ENCODE data around the gene ADCYAP1R1. TPM values are rescaled to one million over a fixed set of nuclear protein-coding genes. Genes with fewer than 3 reads are reported as not detected.

Gene ADCYAP1R1
- total RNA-seq, 1 donor from 2014 or later, result 2.9 TPM

DNA sequence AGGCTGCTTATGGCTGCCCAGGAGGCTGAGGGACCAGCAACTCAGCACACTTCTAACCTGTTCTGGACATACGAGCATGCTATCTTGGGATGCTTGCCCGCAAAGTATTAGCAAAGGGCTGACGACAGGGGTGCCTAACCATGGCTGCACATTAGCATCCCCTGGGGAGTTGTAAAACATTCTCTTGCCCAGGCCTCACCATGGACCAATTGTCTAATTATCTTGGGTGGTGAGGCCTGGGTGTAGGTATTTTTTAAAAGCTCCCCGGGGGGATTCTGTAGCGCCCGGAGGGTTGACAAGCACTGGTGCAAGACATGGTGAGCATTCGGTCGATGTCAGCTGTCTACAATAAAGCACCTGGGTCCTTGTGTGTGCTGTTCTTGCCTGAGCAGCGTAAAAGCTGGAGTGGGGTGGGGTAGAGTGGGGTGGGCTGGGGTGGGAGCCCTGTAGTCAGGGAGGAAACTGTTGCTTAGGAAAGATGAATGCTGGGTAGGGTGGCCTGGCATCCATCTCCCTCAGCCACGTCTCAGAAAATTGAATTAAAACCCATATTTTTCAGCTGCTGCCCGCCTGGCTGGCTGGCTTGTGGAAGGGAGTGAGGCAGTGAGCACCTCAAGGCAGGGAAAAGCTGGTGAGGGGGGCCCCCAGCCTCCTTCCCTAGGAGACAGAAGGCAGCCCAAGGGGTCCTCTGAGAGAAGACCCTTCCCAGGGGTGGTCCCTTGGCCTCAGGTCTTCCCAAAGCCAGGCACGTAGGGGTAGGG lies 2.9 kb upstream of the ADCYAP1R1 start:
- Histone ChIP-seq H3K4me1 (no peaks in the 10 kb centered on the region), H3K9me3 (no peaks in the 10 kb centered on the region), H3K36me3 (no peaks in the 10 kb centered on the region), H3K27me3 (ENCODE audit: low read depth) (peaks cover 29% of the 10 kb centered on the region), H3K27ac (no peak overlapping the region), H3K4me3 (no peak overlapping the region)
- ATAC-seq, result no peak
- TF ChIP-seq, protein P1, sequence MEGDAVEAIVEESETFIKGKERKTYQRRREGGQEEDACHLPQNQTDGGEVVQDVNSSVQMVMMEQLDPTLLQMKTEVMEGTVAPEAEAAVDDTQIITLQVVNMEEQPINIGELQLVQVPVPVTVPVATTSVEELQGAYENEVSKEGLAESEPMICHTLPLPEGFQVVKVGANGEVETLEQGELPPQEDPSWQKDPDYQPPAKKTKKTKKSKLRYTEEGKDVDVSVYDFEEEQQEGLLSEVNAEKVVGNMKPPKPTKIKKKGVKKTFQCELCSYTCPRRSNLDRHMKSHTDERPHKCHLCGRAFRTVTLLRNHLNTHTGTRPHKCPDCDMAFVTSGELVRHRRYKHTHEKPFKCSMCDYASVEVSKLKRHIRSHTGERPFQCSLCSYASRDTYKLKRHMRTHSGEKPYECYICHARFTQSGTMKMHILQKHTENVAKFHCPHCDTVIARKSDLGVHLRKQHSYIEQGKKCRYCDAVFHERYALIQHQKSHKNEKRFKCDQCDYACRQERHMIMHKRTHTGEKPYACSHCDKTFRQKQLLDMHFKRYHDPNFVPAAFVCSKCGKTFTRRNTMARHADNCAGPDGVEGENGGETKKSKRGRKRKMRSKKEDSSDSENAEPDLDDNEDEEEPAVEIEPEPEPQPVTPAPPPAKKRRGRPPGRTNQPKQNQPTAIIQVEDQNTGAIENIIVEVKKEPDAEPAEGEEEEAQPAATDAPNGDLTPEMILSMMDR (IDR thresholded peaks at IDR 0.05), result no peak
- intact Hi-C loops (cut with DNase I), result no loop called here
- no peak for DNase-seq

GRCh38 chr7:31052487-31052840 lies 356 bp downstream of the ADCYAP1R1 start:
- intact Hi-C loops (cut with DNase I), result no loop called here
- peak overlapping the region; percentile 34 for H3K4me3 ChIP-seq
- DNase-seq (no peak), ATAC-seq (no peak)
- TF ChIP-seq, protein P1 (IDR thresholded peaks at IDR 0.05), result no peak
- H3K27ac ChIP-seq, result no peak overlapping the region
- no peaks in the 10 kb centered on the region for H3K9me3 ChIP-seq
- H3K27me3 ChIP-seq (ENCODE audit: low read depth), result peaks cover 50% of the 10 kb centered on the region
- no peaks in the 10 kb centered on the region for H3K4me1 ChIP-seq
- H3K36me3 ChIP-seq, result no peaks in the 10 kb centered on the region

DNA sequence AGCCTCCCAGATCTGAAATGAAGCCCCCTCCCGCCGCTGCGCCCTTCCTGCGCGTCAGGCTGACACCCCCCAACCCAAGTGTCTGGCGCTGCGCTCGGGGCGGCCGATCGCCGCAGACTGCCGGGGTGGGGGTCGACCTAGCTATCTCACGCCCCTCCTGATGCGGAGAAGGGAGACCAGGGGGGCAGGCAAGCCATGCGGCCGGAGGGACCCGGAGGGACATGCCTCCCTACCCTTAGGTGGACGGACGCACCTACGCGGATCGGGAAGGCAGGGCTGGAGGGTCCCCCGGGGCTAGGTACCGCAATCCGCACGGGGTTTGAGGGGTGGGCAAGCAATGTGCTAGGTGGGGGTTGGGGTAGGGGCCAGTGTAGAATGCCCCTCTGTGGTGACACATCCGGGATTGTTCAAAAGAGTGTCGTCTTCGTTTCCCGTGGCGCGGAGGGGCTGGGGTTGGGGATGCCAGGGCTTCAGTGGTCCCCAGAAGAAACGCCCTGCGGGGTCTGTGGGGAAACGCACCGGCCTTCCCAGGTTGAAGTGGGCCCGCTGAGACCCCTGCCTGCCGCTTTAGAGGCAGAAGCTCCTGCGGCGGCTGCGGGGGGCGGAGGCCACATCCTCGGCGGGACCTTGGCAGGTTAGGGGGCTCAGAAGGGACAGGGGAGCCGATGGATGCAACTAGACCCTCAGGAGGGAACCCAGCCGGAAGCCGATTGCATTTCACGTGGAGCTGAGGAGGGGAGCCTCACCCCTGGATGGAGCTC lies 913 bp downstream of the ADCYAP1R1 start:
- no peaks in the 10 kb centered on the region for H3K36me3 ChIP-seq
- no peaks in the 10 kb centered on the region for H3K4me1 ChIP-seq
- TF ChIP-seq, protein P1 (IDR thresholded peaks at IDR 0.05), result no peak
- H3K4me3 ChIP-seq, result peak overlapping the region; percentile 34
- H3K27me3 ChIP-seq (ENCODE audit: low read depth), result peaks cover 53% of the 10 kb centered on the region
- DNase-seq, result no peak
- intact Hi-C loops (cut with DNase I), result no loop called here
- ATAC-seq, result no peak
- no peak overlapping the region for H3K27ac ChIP-seq
- no peaks in the 10 kb centered on the region for H3K9me3 ChIP-seq

- intact Hi-C loops (cut with DNase I), result no loop called here
- DNase-seq (no peak), ATAC-seq (no peak)
- H3K4me1 ChIP-seq, result no peaks in the 10 kb centered on the region
- no peaks in the 10 kb centered on the region for H3K36me3 ChIP-seq
- no peaks in the 10 kb centered on the region for H3K9me3 ChIP-seq
- TF ChIP-seq, protein P1 (IDR thresholded peaks at IDR 0.05), result no peak
- no peak overlapping the region for H3K27ac ChIP-seq
- peaks cover 53% of the 10 kb centered on the region for H3K27me3 ChIP-seq (ENCODE audit: low read depth)
- no peak overlapping the region for H3K4me3 ChIP-seq
These were observed 1.9 kb downstream of the ADCYAP1R1 start for GRCh38 chr7:31053986-31054385.

DNA sequence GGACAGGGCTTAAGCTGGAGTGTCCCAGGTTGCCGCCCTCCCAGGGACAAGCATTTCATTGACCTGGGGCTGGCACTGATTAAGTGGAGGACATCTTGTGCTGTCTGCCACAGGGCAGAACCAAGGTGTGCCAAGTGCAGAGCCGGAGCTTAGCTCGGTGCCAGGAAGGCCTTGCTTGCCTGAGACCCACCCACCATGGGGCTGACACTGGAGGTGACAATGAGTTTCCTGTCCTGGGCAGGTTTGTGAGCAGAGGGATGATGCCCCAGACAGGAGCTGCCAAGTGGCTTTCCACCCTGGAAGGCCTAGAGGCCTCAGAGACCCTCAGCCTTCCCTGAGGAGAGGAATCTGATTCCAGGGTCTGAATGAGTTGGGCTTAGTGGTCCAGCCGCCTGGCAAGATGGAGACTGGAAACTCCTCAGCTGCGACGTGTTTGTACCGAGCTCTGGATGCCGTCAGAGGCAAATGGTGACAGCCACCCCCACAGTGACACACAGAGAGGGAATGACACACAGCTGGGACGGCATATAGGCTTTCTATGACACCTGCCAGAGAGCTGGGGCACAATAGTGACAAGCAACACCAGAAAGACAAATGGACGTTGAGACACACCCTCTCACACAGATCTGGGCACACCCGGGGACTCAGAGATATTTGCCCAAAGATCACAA lies 2.6 kb downstream of the ADCYAP1R1 start:
- TF ChIP-seq, protein P1 (IDR thresholded peaks at IDR 0.05), result no peak
- intact Hi-C loops (cut with DNase I), result no loop called here
- Histone ChIP-seq H3K36me3 (no peaks in the 10 kb centered on the region), H3K4me1 (no peaks in the 10 kb centered on the region), H3K4me3 (no peak overlapping the region), H3K27ac (no peak overlapping the region), H3K27me3 (ENCODE audit: low read depth) (peaks cover 53% of the 10 kb centered on the region), H3K9me3 (no peaks in the 10 kb centered on the region)
- DNase-seq (no peak), ATAC-seq (no peak)
